ENCODE results near the gene ELMO1. TPM values are rescaled to one million over a fixed set of nuclear protein-coding genes. Genes with fewer than 3 reads are reported as not detected.

The ELMO1 gene
- total RNA-seq, 1 experiment from 2014 or later = 1.1 TPM

DNA sequence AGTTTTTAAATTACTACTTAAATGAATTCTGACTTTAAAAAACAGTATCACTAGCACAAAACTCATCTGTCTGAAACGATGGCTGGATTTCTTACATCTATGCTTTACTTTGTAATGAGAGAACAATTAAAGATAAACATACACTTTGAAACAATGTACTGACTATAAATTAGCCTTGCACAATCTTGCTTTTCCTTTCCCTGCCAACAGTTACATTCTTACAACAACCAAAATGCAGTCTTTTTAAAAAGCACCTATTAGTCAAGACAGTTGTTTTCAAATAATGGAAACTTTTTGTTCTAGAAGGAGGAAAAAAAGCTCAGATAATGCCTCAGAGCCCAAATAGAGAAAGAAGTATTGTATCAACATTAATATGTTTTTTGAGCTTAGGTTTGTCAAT is 153.3 kb downstream of the ELMO1 start (continued):
- TF ChIP-seq, protein P1, sequence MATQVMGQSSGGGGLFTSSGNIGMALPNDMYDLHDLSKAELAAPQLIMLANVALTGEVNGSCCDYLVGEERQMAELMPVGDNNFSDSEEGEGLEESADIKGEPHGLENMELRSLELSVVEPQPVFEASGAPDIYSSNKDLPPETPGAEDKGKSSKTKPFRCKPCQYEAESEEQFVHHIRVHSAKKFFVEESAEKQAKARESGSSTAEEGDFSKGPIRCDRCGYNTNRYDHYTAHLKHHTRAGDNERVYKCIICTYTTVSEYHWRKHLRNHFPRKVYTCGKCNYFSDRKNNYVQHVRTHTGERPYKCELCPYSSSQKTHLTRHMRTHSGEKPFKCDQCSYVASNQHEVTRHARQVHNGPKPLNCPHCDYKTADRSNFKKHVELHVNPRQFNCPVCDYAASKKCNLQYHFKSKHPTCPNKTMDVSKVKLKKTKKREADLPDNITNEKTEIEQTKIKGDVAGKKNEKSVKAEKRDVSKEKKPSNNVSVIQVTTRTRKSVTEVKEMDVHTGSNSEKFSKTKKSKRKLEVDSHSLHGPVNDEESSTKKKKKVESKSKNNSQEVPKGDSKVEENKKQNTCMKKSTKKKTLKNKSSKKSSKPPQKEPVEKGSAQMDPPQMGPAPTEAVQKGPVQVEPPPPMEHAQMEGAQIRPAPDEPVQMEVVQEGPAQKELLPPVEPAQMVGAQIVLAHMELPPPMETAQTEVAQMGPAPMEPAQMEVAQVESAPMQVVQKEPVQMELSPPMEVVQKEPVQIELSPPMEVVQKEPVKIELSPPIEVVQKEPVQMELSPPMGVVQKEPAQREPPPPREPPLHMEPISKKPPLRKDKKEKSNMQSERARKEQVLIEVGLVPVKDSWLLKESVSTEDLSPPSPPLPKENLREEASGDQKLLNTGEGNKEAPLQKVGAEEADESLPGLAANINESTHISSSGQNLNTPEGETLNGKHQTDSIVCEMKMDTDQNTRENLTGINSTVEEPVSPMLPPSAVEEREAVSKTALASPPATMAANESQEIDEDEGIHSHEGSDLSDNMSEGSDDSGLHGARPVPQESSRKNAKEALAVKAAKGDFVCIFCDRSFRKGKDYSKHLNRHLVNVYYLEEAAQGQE (IDR thresholded peaks at IDR 0.05; ENCODE audit: low read depth) = no peak

DNA sequence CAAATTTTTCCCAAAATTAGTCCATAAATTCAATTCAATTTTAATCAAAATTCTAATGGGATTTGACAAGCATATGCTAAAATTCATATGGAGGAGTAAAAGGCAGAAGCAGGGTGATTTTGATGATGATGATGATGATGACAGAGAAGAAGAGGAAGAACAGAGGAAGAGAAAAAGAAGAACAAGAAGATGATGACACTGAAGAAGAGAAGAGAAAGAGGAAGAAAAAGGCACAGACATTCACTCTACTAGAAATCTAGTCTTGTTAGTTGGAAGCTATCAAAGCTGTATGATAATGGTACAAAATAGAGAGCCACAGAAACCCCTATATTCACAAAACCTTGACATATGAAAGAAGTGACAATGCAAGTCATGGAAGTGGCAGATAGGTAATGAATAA is 157.9 kb downstream of the ELMO1 start:
- BruUV-seq (replicated peaks) = no TSS peak
- CTCF ChIA-PET = no interaction called here

More for the DNA sequence above, 157.9 kb downstream of the ELMO1 start:
- Histone ChIP-seq H3K9me3 (ENCODE audit: control insufficient read depth in 1 of 2, insufficient read depth in 1 of 2, low read depth in 1 of 2, low read length in 2 of 2) (no peaks in the 10 kb centered on the region), H3K27ac (ENCODE audit: low read depth, low read length) (no peak overlapping the region), H3K9me2 (ENCODE audit: insufficient read depth) (no peaks in the 10 kb centered on the region), H4K20me1 (ENCODE audit: insufficient read depth) (no peaks in the 10 kb centered on the region), H3K4me2 (ENCODE audit: low read length) (no peak overlapping the region), H3K36me3 (ENCODE audit: control insufficient read depth in 1 of 2, insufficient read depth in 2 of 2, low read length in 2 of 2) (no peaks in the 10 kb centered on the region), H3K79me2 (ENCODE audit: insufficient read depth, low read length) (no peaks in the 10 kb centered on the region), H2AFZ (ENCODE audit: low read depth, low read length, poor library complexity, severe bottlenecking) (no peak overlapping the region), H3K4me1 (ENCODE audit: control insufficient read depth in 1 of 2, insufficient read depth in 2 of 2, low read length in 2 of 2) (no peaks in the 10 kb centered on the region), H3K27me3 (ENCODE audit: insufficient read depth, low read length) (no peaks in the 10 kb centered on the region; the same call in 1 of the 2 replicates), H3K9ac (ENCODE audit: low read length) (no peak overlapping the region), H3K4me3 (replicated peaks in 1 of 2; ENCODE audit: low read depth in 1 of 2, low read length in 2 of 2) (no peak overlapping the region)
- RAD21 ChIA-PET (ENCODE audit: low non-redundant PET in 1 of 2, low total read pairs in 2 of 2, uncharacterized antibody in 2 of 2, unreplicated experiment in 2 of 2) = no interaction called here
- ATAC-seq = no peak
- DNase-seq (ENCODE audit: low read depth, low spot score) = no peak
- TF ChIP-seq POLR2AphosphoS5 (IDR thresholded peaks at IDR 0.05; ENCODE audit: low read depth, low read length) = no peak
- no peak for TF ChIP-seq JUND (IDR thresholded peaks at IDR 0.05)
- no peak for TF ChIP-seq SP1 (IDR thresholded peaks at IDR 0.05; ENCODE audit: low read depth)
- TF ChIP-seq YY1 (IDR thresholded peaks at IDR 0.05; ENCODE audit: extremely low read depth, insufficient replicate concordance, low read depth, low read length) = no peak
- TF ChIP-seq, protein P2, sequence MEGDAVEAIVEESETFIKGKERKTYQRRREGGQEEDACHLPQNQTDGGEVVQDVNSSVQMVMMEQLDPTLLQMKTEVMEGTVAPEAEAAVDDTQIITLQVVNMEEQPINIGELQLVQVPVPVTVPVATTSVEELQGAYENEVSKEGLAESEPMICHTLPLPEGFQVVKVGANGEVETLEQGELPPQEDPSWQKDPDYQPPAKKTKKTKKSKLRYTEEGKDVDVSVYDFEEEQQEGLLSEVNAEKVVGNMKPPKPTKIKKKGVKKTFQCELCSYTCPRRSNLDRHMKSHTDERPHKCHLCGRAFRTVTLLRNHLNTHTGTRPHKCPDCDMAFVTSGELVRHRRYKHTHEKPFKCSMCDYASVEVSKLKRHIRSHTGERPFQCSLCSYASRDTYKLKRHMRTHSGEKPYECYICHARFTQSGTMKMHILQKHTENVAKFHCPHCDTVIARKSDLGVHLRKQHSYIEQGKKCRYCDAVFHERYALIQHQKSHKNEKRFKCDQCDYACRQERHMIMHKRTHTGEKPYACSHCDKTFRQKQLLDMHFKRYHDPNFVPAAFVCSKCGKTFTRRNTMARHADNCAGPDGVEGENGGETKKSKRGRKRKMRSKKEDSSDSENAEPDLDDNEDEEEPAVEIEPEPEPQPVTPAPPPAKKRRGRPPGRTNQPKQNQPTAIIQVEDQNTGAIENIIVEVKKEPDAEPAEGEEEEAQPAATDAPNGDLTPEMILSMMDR (IDR thresholded peaks at IDR 0.05 in 2 of 3, conservative IDR thresholded peaks at IDR 0.05 in 1 of 3; ENCODE audit: borderline replicate concordance in 1 of 3, insufficient read depth in 1 of 3, low read depth in 2 of 3, low read length in 2 of 3) = no peak
- POLR2A ChIA-PET = no interaction called here
- intact Hi-C loops (cut with micrococcal nuclease) = no loop called here
